ENCODE measurements around the gene WNT7B. TPM values are rescaled to one million over a fixed set of nuclear protein-coding genes. Genes with fewer than 3 reads are reported as not detected.

The WNT7B gene
- total RNA-seq, 1 donor from 2014 or later = 1.8 TPM

- H3F3A ChIP-seq (ENCODE audit: low read depth) = no peaks in the 10 kb centered on the region
- H3K79me2 ChIP-seq (ENCODE audit: low read depth) = no peaks in the 10 kb centered on the region
- DNase-seq (ENCODE audit: low spot score) = no peak
- no peaks in the 10 kb centered on the region for H3K36me3 Mint-ChIP-seq
- no peaks in the 10 kb centered on the region for H3K27me3 ChIP-seq
- H2AFZ ChIP-seq (replicated peaks) = no peak overlapping the region
- peaks cover 6% of the 10 kb centered on the region for H3K4me1 ChIP-seq
- H4K20me1 ChIP-seq (ENCODE audit: low read depth) = no peaks in the 10 kb centered on the region
- H3K36me3 ChIP-seq = no peaks in the 10 kb centered on the region
- H3K27ac ChIP-seq = no peak overlapping the region
- no peaks in the 10 kb centered on the region for H3K9me3 ChIP-seq (ENCODE audit: low read depth)
- H3K4me3 ChIP-seq = no peak overlapping the region
- H3K27ac Mint-ChIP-seq = no peak overlapping the region
- TF ChIP-seq EZH2 (IDR thresholded peaks at IDR 0.05) (no peak), EZH2phosphoT487 (IDR thresholded peaks at IDR 0.05) (no peak)
- TF ChIP-seq, protein P1, sequence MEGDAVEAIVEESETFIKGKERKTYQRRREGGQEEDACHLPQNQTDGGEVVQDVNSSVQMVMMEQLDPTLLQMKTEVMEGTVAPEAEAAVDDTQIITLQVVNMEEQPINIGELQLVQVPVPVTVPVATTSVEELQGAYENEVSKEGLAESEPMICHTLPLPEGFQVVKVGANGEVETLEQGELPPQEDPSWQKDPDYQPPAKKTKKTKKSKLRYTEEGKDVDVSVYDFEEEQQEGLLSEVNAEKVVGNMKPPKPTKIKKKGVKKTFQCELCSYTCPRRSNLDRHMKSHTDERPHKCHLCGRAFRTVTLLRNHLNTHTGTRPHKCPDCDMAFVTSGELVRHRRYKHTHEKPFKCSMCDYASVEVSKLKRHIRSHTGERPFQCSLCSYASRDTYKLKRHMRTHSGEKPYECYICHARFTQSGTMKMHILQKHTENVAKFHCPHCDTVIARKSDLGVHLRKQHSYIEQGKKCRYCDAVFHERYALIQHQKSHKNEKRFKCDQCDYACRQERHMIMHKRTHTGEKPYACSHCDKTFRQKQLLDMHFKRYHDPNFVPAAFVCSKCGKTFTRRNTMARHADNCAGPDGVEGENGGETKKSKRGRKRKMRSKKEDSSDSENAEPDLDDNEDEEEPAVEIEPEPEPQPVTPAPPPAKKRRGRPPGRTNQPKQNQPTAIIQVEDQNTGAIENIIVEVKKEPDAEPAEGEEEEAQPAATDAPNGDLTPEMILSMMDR (IDR thresholded peaks at IDR 0.05) = no peak
- no peak overlapping the region for H3K9ac ChIP-seq
- H3K4me3 Mint-ChIP-seq = peak overlapping the region; percentile 23
- peaks cover 3% of the 10 kb centered on the region for H3K9me3 Mint-ChIP-seq
- H3K27me3 Mint-ChIP-seq (ENCODE audit: insufficient read depth, low read depth) = peaks cover 19% of the 10 kb centered on the region
- H3K4me1 Mint-ChIP-seq = peaks cover 8% of the 10 kb centered on the region
- no peak overlapping the region for H3K4me2 ChIP-seq
Observed at GRCh38 chr22:45993841-45994240, 16.9 kb upstream of the WNT7B start.

DNA sequence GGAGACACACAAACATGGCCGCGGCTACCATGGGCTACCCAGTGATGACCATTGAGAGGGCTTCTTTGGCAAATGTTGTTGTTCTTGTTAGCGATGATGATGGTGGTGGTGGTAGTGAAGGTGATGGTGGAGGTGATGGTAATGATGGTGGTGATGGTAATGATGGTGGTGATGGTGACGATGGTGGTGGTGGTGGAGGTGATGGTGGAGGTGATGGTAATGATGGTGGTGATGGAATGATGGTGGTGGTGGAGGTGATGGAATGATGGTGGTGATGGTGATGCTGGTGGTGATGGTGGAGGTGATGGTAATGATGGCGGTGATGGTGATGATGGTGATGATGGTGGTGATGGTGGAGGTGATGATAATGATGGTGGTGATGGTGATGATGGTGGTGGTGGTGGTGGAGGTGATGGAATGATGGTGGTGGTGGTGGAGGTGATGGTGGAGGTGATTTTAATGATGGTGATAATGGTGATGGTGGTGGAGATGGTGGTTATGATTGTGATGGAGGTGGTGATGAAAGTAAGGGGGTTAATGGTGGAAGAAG lies 16.3 kb upstream of the WNT7B start:
- DNase-seq (ENCODE audit: low spot score) = no peak
- no peak overlapping the region for H2AFZ ChIP-seq (replicated peaks)
- H3K9ac ChIP-seq = no peak overlapping the region
- peaks cover 6% of the 10 kb centered on the region for H3K4me1 ChIP-seq
- Mint-ChIP-seq H3K4me1 (peaks cover 6% of the 10 kb centered on the region), H3K4me3 (no peak overlapping the region), H3K27ac (no peak overlapping the region), H3K9me3 (peaks cover 3% of the 10 kb centered on the region), H3K27me3 (ENCODE audit: insufficient read depth, low read depth) (peaks cover 19% of the 10 kb centered on the region), H3K36me3 (no peaks in the 10 kb centered on the region)
- TF ChIP-seq EZH2 (IDR thresholded peaks at IDR 0.05) (no peak), EZH2phosphoT487 (IDR thresholded peaks at IDR 0.05) (no peak)
- TF ChIP-seq, protein P1 (IDR thresholded peaks at IDR 0.05) = no peak
- no peak overlapping the region for H3K27ac ChIP-seq
- H3K4me3 ChIP-seq = no peak overlapping the region
- H3K36me3 ChIP-seq = no peaks in the 10 kb centered on the region
- no peaks in the 10 kb centered on the region for H3K79me2 ChIP-seq (ENCODE audit: low read depth)
- no peaks in the 10 kb centered on the region for H4K20me1 ChIP-seq (ENCODE audit: low read depth)
- H3F3A ChIP-seq (ENCODE audit: low read depth) = no peaks in the 10 kb centered on the region
- H3K27me3 ChIP-seq = no peaks in the 10 kb centered on the region
- H3K9me3 ChIP-seq (ENCODE audit: low read depth) = no peaks in the 10 kb centered on the region
- H3K4me2 ChIP-seq = no peak overlapping the region

GRCh38 chr22:45992737-45993136 lies 15.8 kb upstream of the WNT7B start:
- Histone ChIP-seq H2AFZ (replicated peaks) (no peak overlapping the region), H3K4me3 (no peak overlapping the region), H3K27me3 (no peaks in the 10 kb centered on the region), H3K9ac (no peak overlapping the region), H3K79me2 (ENCODE audit: low read depth) (no peaks in the 10 kb centered on the region), H3K36me3 (no peaks in the 10 kb centered on the region), H3K9me3 (ENCODE audit: low read depth) (no peaks in the 10 kb centered on the region), H3K27ac (no peak overlapping the region), H3K4me2 (no peak overlapping the region), H4K20me1 (ENCODE audit: low read depth) (no peaks in the 10 kb centered on the region), H3K4me1 (peaks cover 10% of the 10 kb centered on the region), H3F3A (ENCODE audit: low read depth) (peaks cover under 1% of the 10 kb centered on the region)
- no peak for DNase-seq (ENCODE audit: low spot score)
- Mint-ChIP-seq H3K27me3 (ENCODE audit: insufficient read depth, low read depth) (peaks cover 19% of the 10 kb centered on the region), H3K27ac (no peak overlapping the region), H3K4me1 (peaks cover 4% of the 10 kb centered on the region), H3K9me3 (peaks cover 3% of the 10 kb centered on the region), H3K36me3 (no peaks in the 10 kb centered on the region), H3K4me3 (no peak overlapping the region)
- TF ChIP-seq EZH2phosphoT487 (IDR thresholded peaks at IDR 0.05) (no peak), EZH2 (IDR thresholded peaks at IDR 0.05) (no peak)
- TF ChIP-seq, protein P1 (IDR thresholded peaks at IDR 0.05) = no peak

All from neural progenitor cell (in vitro differentiated cells).